ENCODE data around the gene ZNF468.
"Not testable (repeated sequence)": the region's sequence is repeated elsewhere in the genome, so short reads cannot be mapped to it uniquely, and the experiment has no call there.

The ZNF468 gene

GRCh38 chr19:52857378-52858191 lies at the start of gene ZNF468:
Gene ZNF468 (minus strand): TSS chr19:52857619. CDS start chr19:52854272, 3,347 bp downstream.
- DNase-seq: peak; percentile 57

- not testable (repeated sequence) for DNase-seq
These were observed 46.8 kb upstream of the ZNF468 start for GRCh38 chr19:52904052-52904780.

GRCh38 chr19:52901842-52902241 lies 44.4 kb upstream of the ZNF468 start:
- no peak for DNase-seq

GRCh38 chr19:52898596-52898995 lies 41.2 kb upstream of the ZNF468 start:
- DNase-seq: not testable (repeated sequence)

- DNase-seq: no peak
These were observed 40.7 kb upstream of the ZNF468 start for GRCh38 chr19:52898101-52898500.

- peak; percentile 83 for DNase-seq
These were observed 39.9 kb upstream of the ZNF468 start, which contains the start of gene ZNF320 for GRCh38 chr19:52897138-52897935. Gene ZNF320 (minus strand): TSS chr19:52897635. CDS start chr19:52890255, 7,380 bp downstream.

- no peak for DNase-seq
These were observed 39.2 kb upstream of the ZNF468 start for GRCh38 chr19:52896431-52897137.

- DNase-seq: no peak
These were observed 33.9 kb upstream of the ZNF468 start for GRCh38 chr19:52891336-52891735.

GRCh38 chr19:52889931-52890330 lies 32.5 kb upstream of the ZNF468 start:
- DNase-seq: no peak

GRCh38 chr19:52889076-52889475 lies 31.7 kb upstream of the ZNF468 start:
- no peak for DNase-seq

GRCh38 chr19:52880895-52881389 lies 23.5 kb upstream of the ZNF468 start:
- DNase-seq: no peak

GRCh38 chr19:52872996-52873395 lies 15.6 kb upstream of the ZNF468 start:
- DNase-seq: not testable (repeated sequence)

- DNase-seq: no peak
These were observed 14.0 kb upstream of the ZNF468 start for GRCh38 chr19:52871466-52871865.

- DNase-seq: not testable (repeated sequence)
These were observed 10.6 kb upstream of the ZNF468 start for GRCh38 chr19:52868031-52868430.

- DNase-seq: not testable (repeated sequence)
These were observed 660 bp downstream of the ZNF468 start for GRCh38 chr19:52856540-52857377.

- not testable (repeated sequence) for DNase-seq
These were observed 10.1 kb downstream of the ZNF468 start for GRCh38 chr19:52847352-52847751.

GRCh38 chr19:52840825-52841465 lies 16.5 kb downstream of the ZNF468 start:
- not testable (repeated sequence) for DNase-seq

GRCh38 chr19:52834289-52834688 lies 23.1 kb downstream of the ZNF468 start:
- DNase-seq: not testable (repeated sequence)

GRCh38 chr19:52833541-52833940 lies 23.9 kb downstream of the ZNF468 start:
- DNase-seq: not testable (repeated sequence)

- DNase-seq: not testable (repeated sequence)
These were observed 27.6 kb downstream of the ZNF468 start for GRCh38 chr19:52829866-52830265.

GRCh38 chr19:52825765-52826164 lies 31.7 kb downstream of the ZNF468 start:
- no peak for DNase-seq

Data from stimulated activated naive CD4-positive, alpha-beta T cell treated with Interleukin-2 at 50 U/mL for 16 hours (primary cell).